ENCODE data around the gene PANK3.
A peak's percentile ranks its signal among the peaks of the same experiment; 100 is the strongest.
"Not testable (repeated sequence)": the region's sequence is repeated elsewhere in the genome, so short reads cannot be mapped to it uniquely, and the experiment has no call there.

The PANK3 gene

DNA sequence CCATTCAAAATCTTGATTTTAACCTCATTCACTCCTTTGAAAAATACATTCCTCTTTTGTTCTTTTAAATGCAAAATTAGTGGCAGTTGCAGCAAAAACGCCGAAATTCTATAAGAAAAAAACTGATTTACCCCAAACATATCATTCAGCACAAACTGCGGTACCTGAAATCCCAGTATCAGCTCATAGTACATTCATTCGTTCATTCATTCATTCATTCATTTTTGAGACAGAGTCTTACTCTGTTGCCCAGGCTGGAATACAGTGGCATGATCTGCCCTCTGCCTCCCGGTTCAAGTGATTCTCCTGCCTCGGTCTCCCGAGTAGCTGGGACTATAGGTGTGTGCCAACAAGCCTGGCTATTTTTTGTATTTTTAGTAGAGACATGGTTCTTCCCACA is 29.6 kb downstream of the PANK3 start:
- no peak for DNase-seq

- no peak for DNase-seq
These were observed 42.0 kb downstream of the PANK3 start for GRCh38 chr5:168537176-168537575.

GRCh38 chr5:168534351-168534750 is 44.8 kb downstream of the PANK3 start:
- DNase-seq, result not testable (repeated sequence)

GRCh38 chr5:168531987-168532864 is 46.9 kb downstream of the PANK3 start:
- peak; percentile 58 for DNase-seq

GRCh38 chr5:168531191-168531590 is 48.0 kb downstream of the PANK3 start:
- no peak for DNase-seq

- DNase-seq, result peak; percentile 63
These were observed 48.5 kb downstream of the PANK3 start for GRCh38 chr5:168530621-168531150.

GRCh38 chr5:168529374-168530234 is 49.6 kb downstream of the PANK3 start:
- DNase-seq, result peak; percentile 35

GRCh38 chr5:168528521-168529373 is 50.4 kb downstream of the PANK3 start, which contains the start of gene FBLL1:
Gene FBLL1, plus strand, starts transcription at chr5:168529305. Its CDS starts 200 bp downstream, at chr5:168529505.
- DNase-seq, result peak; percentile 87

DNA sequence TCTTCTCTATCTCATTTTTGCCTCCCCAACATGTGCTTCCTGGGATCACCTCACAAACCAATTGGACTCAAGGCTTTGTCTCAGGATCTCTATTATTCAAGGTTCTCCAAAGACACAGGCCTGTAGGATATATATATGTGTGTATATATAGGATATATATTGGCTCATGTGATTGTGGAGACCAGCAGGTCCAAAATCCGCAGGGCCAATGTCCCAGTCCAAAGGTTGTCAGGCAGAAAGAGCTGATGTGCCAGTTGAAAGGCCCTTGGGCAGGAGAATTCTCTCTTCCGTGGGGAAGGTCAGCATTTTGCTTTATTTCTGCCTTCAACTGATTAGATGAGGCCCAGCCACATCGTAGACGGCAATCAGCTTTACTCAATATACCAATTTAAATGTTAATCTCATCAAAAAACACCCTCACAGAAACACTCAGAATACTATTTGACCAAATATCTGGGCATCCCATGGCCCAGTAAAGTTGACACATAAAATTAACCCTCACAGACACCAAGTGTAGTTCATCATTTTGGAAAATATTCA is 51.3 kb downstream of the PANK3 start:
- no peak for DNase-seq

DNA sequence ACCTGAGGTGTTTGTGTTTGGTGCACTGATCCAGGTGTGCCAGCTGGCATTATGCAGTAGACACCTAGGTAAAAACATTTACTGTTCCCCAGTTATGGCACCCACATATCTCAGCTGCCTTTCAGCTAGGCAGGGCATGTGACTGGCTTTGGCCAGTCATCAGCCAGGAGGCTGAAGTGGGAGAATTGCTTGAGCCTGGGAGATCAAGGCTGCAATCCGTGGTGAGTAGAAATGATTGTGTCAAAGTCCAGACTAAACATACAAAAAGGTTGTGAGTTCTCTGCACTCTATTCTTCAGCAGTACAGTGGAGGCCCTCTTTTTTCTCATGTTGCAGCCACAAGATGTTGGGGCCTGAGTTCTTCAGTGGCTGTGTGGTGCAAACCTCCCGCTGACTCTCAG is 53.3 kb downstream of the PANK3 start:
- DNase-seq, result no peak

DNA sequence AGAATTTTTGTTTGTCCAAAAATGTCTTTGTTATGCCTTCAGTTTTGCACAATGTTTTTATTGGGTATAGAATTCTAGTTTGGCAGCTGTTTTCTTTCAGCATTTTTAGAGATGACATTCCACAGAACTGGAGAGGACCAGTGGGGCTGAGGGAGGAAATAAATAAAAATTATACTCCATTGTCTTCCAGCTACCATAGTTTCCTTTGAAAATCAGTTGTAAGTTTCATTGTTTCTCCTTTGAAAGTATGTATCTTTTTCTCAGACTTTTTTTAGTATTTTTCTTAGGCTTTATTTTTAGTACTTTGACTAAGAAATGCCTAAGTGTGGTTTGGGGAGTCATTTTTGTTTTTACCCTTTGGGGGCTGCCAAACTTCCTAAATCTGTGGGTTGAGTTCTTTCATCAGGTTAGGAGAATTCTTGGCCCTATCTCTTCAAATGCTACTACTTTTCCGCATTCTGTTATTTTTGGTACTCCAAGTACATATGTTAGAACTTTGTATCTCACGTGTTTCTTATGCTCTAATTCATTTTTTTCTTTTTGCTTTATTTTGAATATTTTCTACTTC is 65.2 kb downstream of the PANK3 start:
- no peak for DNase-seq

- DNase-seq, result no peak
These were observed 76.5 kb downstream of the PANK3 start for GRCh38 chr5:168502563-168503237.
